Neural crest cell (in vitro differentiated cells): ENCODE results near the gene BCL2L13. TPM values are rescaled to one million over a fixed set of nuclear protein-coding genes. Genes with fewer than 3 reads are reported as not detected.

Experiments used
- DNase-seq: peaks from one replicate; pipeline ENCODE4 v3.0.0; 2021; ENCODE audit warnings: low read depth, mixed read lengths, low spot score
- H3K27ac Mint-ChIP-seq: one replicate; pipeline ENCODE4 v1.8.0; 2021; ENCODE audit warnings: mild to moderate bottlenecking, mixed read lengths; ENCODE audit not compliant: unreplicated experiment
- H3K27me3 Mint-ChIP-seq: 2 replicates; pipeline ENCODE4 v1.8.0; 2021; ENCODE audit warnings: low read depth, mild to moderate bottlenecking, mixed read lengths
- H3K36me3 Mint-ChIP-seq: 2 replicates; pipeline ENCODE4 v1.8.0; 2021; ENCODE audit warnings: low read depth, mild to moderate bottlenecking, mixed read lengths
- H3K4me1 Mint-ChIP-seq: 2 replicates; pipeline ENCODE4 v1.8.0; 2021; ENCODE audit warnings: mixed read lengths
- H3K4me3 Mint-ChIP-seq: one replicate; pipeline ENCODE4 v1.8.0; 2021; ENCODE audit warnings: mild to moderate bottlenecking, mixed read lengths
- H3K9me3 Mint-ChIP-seq: 2 replicates; pipeline ENCODE4 v1.8.0; 2021; ENCODE audit warnings: mixed read lengths
- total RNA-seq: library from RNA; stranded (reverse); gene quantifications from 2 replicates; pipeline ENCODE4 v1.2.1, GENCODE V29; 2021
- TF ChIP-seq, protein P1 (sequence below): fragments of 200-600 bp; sonication (generic); conservative IDR thresholded peaks from 2 replicates; pipeline ENCODE4 v1.5.0; 2021; ENCODE audit warnings: antibody characterized with exemption, mild to moderate bottlenecking

Gene BCL2L13
- total RNA-seq, 1 donor from 2014 or later: 37.5 TPM

DNA sequence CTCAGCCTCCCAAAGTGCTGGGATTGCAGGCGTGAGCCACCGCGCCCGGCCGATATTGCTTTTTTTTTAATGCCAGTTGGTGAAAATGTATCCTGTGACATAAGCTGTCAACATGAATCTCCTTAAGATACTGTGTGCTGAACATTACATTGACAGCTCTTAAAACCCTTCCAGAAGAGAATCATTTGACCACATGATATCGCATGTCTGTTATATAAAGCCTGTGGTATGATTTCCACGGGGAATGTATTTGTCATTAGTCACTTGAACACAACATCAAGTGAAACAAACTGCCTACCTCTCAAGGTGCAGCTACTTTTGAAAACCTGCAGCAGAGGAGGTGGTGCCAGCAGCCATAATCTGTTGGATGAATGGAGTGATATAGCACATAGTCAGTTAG is 67.0 kb downstream of the BCL2L13 start:
- Mint-ChIP-seq H3K36me3 (no peaks in the 10 kb centered on the region), H3K27ac (no peak overlapping the region), H3K27me3 (no peaks in the 10 kb centered on the region), H3K4me3 (no peak overlapping the region), H3K9me3 (no peaks in the 10 kb centered on the region), H3K4me1 (peaks cover 12% of the 10 kb centered on the region)
- TF ChIP-seq, protein P1, sequence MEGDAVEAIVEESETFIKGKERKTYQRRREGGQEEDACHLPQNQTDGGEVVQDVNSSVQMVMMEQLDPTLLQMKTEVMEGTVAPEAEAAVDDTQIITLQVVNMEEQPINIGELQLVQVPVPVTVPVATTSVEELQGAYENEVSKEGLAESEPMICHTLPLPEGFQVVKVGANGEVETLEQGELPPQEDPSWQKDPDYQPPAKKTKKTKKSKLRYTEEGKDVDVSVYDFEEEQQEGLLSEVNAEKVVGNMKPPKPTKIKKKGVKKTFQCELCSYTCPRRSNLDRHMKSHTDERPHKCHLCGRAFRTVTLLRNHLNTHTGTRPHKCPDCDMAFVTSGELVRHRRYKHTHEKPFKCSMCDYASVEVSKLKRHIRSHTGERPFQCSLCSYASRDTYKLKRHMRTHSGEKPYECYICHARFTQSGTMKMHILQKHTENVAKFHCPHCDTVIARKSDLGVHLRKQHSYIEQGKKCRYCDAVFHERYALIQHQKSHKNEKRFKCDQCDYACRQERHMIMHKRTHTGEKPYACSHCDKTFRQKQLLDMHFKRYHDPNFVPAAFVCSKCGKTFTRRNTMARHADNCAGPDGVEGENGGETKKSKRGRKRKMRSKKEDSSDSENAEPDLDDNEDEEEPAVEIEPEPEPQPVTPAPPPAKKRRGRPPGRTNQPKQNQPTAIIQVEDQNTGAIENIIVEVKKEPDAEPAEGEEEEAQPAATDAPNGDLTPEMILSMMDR: no peak
- DNase-seq: no peak

DNA sequence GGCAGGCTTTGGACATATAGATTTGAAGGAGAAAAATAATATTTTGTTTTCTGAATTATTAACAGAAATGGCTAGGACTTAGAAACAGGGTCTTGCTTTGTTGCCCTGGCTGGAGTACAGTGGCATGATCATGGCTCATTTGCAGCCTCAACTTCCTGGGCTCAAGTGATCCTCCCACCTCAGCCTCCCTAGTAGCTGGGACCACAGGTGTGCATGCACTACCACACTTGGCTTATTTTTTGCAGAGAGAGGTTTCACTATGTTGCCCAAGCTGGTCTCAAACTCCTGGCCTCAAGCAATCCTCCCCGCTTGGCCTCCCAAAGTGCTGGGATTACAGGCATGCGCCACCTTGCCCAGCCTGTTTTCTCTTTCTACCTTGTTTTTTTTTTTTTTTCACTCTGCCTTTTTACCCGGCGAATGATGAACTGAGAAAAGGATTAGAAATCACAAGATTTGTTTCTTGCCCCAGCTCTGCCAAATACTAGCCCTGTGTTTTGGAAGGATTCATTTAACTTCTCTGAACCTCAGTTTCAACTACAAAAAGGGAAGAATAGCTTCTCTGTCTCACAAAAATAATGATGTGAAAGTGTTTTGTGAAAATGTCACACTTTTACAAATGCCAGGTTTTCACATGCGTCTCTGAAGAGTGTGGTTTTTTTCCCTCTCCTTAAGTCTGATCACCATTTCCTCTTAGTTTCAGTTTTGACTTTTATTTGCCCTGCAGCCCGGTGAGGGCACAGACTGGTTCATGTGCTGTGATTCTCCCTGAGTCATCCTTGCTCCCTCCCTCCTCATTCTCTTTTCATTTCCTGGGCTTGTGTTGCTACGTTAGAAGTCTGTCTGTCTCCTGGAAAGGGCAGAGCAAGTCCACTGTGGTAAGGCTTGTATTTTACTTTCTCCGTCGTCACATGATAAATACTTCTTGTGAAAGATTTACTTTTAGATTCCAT is 67.7 kb downstream of the BCL2L13 start:
- no peak for DNase-seq
- peak overlapping the region; percentile 52 for H3K27ac Mint-ChIP-seq
- no peaks in the 10 kb centered on the region for H3K9me3 Mint-ChIP-seq
- peaks cover 12% of the 10 kb centered on the region for H3K4me1 Mint-ChIP-seq
- TF ChIP-seq, protein P1: no peak
- H3K27me3 Mint-ChIP-seq: no peaks in the 10 kb centered on the region
- no peak overlapping the region for H3K4me3 Mint-ChIP-seq
- no peaks in the 10 kb centered on the region for H3K36me3 Mint-ChIP-seq

DNA sequence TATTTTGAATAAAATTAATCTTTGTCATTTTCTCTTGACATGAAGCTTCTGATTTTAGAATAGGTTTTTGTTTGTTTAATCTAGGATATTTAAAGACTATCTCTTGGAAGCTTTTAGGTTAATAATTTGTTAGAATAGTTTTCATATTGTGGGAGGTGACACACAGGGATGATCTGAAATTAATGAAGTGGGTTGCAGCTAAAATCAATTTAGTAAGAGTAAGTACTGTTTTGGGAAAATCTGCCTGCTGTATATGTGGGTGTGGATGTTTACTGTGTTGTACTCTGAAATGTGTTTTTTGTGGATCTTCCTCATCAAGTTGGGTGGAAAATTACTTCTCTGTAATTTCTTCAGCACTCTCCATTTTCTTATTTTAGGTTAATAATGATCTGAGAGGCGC is 68.4 kb downstream of the BCL2L13 start:
- Mint-ChIP-seq H3K27ac (no peak overlapping the region), H3K36me3 (no peaks in the 10 kb centered on the region), H3K9me3 (no peaks in the 10 kb centered on the region), H3K4me1 (peaks cover 12% of the 10 kb centered on the region), H3K27me3 (no peaks in the 10 kb centered on the region), H3K4me3 (no peak overlapping the region)
- TF ChIP-seq, protein P1: no peak
- DNase-seq: no peak

DNA sequence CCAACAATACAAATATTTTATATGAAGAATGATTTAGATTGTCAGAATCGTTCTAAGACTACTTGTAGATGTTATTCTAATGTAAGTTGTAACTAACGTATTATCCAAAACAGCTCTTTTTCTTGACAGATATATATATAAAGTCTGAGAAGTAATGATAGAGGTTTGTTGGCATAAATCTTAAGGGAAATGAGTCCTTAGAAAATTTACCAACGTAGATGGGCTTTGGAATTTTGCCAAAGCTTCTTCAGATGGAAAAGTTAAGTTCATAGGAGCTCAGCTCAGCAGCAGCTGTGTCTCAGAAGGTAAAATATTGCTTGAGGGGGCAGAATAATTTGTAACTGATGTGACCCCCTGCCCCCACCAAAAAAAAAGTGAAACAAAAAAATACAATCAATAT is 69.0 kb downstream of the BCL2L13 start:
- TF ChIP-seq, protein P1: no peak
- Mint-ChIP-seq H3K36me3 (no peaks in the 10 kb centered on the region), H3K9me3 (no peaks in the 10 kb centered on the region), H3K27ac (no peak overlapping the region), H3K27me3 (no peaks in the 10 kb centered on the region), H3K4me1 (peaks cover 12% of the 10 kb centered on the region), H3K4me3 (no peak overlapping the region)
- DNase-seq: no peak

DNA sequence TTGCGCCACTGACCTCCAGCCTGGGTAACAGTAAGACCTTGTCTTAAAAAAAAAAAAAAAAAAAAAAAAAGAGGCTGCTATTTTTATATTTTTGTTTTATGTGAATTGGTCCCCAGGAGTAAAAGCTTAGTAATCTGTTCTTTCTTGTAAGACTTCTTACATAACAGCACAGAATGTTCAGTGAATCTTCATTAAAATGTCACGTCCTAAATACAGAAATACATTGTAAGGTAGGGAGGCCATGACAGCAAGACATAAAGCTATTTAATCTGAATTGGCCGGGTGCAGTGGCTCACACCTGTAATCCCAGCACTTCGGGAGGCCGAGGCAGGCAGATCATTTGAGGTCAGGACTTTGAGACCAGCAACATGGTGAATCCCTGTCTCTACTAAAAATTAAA is 71.5 kb downstream of the BCL2L13 start:
- peaks cover 12% of the 10 kb centered on the region for H3K4me1 Mint-ChIP-seq
- H3K9me3 Mint-ChIP-seq: no peaks in the 10 kb centered on the region
- H3K27ac Mint-ChIP-seq: no peak overlapping the region
- no peak overlapping the region for H3K4me3 Mint-ChIP-seq
- H3K36me3 Mint-ChIP-seq: no peaks in the 10 kb centered on the region
- TF ChIP-seq, protein P1: no peak
- DNase-seq: no peak
- no peaks in the 10 kb centered on the region for H3K27me3 Mint-ChIP-seq
